HG03520 (cell line): ENCODE data around the gene PDCD7.

ENCODE experiments used
- ATAC-seq: cut with Tn5 transposase; IDR thresholded peaks from one replicate; pipeline ENCODE4 v1.9.1; 2021; ENCODE audit warnings: mild to moderate bottlenecking, moderate library complexity; ENCODE audit not compliant: unreplicated experiment

The PDCD7 gene

DNA sequence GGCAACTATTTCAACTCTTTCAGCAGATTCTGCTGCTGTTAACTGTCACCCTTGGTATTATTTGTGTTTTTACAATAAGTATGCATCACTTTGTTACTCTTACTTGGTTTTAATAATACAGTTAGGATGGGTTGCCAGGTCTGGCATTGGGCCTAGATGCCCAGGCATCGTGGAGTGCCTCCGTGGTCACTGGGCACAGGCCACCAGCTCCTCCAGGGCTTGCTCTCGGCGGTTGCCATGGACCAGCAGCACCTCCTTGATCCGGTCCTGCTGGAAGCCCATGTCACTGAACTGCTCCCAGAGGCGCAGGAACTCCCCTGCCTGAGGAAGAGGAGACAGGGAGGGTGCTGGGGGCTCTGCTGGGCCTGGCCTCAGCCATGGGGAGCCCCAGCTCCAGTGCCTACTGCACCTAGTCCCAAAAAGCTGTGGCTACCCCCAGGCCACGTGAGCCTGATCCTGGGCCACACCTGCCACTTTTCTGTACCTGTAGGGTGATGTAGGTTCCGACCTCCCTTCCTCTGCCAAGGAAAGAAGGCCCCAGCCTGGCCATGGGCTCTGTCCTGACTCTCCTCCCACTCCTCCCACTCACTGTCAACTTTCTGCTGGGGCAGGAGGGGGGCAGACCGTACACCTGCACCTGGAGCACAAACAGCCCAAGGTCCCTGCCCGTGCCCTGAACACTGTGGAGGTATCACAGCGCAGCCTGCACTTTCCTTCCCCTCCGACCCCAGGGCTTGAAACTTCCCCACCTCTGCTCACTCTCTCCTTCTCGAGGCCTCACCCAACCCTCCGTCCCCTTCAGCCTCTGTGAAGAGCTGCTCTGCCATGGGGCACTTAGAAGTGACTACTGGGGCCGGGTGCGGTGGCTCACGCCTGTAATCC, 40.5 kb downstream of the PDCD7 start:
- no peak for ATAC-seq

DNA sequence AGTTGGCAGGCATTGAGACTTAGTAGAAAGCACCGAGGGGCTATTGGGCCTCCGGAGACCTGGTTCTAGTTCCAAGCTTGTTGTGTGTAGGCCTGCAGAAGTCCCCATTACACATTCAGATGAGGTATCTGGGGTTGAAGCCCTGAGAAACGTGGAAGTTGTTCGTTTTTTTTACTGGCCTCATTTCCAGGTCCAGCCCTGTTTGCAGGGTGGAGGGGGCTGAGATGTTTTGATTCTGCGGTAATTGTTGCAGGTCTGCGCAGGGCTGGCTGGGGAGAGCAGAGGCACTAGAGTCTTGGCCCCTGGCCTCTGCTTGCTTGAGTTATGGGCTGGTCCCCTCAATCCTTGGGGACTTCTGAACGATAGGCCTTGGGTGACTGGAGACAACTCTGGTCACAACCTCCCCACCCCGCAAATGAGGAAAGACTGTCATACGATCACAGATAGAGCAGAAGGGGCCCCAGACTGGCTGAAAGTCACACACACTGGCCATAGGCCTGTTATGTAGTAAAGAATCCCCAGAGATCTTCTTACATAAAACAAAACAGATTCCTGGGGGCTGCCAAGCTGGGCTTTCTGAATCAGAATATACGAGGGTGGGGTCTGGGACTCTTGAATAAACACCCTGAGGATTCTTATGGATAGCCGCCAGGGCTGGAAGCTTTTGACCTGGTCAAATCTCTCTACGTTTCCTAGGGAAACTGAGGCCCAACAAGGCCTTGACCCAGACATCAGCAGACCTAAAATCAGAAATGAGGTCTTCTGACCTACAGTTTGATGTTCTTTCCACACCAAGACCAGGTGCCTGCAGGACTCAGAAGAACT, 41.5 kb downstream of the PDCD7 start:
- no peak for ATAC-seq

DNA sequence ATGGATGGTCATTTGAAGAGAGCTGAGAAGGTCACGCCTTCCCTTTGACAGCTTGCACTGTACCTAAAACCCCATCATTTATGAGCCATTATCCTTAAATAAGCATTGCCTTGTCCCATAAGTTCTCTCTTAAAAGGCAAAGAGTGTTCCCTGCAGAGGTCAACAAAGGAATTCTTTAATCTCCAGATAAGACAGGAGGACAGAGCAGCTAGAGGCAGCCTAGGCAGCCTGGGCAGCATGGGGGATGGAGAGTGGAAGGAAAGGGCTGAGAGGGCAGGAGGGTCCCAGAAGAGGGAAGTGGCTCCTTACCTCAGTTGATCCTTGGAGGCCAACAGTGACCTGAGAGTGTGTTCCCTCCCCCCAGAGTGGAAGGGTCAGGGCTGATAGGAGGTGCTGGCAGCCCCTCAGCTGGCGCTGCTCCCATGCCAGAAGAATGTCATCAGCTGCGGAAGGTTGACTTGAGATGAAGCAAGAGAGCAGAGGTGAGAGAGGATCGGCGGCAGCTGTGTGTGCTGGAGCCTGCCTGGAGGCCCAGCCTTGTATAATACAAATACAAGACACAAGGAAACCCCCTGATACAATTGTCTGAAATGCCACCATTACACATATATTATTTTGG, 44.3 kb downstream of the PDCD7 start:
- ATAC-seq: no peak

DNA sequence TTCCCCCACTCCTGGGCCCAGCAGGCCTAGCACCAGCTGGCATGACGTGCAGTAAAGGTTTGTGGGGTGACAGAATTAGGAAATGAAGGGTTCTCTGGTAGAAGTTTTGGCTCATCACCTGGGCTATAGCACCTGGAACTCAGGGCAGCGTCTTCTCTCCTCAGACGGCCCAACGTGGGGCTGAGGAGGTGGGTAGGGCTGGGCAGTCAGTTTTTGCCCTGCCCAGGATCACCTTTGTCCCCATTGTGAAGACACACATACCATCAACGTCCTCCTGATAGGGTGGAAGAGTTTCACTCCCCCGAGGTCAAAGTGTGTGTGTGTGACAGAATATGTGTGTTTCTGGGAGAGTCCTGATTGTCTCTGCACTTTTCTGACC, 45.0 kb downstream of the PDCD7 start:
- no peak for ATAC-seq

DNA sequence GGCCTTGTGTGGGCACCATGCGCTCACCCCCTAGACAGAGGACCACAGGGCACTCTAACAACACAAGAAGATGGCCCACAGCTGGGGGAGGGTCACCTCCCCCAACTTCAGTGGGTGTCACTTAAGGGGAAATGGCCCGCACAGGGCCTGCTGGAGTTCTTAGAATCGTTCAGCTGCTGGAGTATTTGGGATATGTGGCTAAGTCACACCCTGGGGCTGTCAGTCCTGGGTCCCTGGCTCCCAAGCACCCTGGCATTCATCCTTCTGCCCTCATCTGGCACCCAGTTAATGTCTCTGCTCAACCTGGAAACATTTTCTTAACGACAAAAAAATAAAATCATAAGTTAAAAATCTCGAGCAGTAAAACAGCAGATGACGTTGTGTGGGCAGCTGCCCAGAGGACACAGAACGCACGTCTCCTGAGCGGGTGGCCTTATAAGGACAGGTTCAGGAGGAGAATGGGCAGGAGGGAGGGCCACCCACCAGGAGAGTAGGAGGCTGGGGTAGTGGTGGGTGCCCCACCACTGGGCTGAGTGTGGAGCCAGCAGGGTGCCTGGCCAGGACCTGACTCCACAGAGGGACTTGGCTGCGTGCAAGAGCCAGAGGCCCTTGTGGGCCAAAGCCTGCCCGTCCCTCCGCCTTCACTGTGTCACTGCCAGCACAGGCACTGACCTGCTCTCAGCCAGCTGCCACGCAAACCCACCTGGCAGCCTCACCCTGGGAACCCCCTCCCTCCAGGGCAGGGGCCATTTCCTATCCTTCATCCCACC, 45.5 kb downstream of the PDCD7 start:
- ATAC-seq: no peak

DNA sequence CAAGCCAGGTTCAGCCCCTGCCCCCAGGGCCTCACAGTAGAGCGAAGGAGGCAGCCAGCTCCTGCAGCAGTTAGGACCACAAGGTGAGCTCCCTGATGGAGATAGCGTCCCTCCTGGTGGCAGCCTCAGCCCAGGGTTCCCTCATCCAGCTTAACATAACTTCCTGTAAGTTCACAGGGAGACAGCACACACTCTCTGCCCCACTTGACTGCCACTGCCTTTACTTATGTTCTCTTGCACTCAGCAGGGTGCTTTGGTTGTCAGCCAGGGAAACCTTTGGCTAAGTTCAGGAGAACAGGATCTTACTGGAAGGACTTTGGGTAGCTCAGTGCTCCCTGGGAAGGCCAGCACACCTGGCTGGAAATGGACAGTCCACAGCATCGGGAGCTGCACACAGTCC, 46.2 kb downstream of the PDCD7 start:
- ATAC-seq: no peak

DNA sequence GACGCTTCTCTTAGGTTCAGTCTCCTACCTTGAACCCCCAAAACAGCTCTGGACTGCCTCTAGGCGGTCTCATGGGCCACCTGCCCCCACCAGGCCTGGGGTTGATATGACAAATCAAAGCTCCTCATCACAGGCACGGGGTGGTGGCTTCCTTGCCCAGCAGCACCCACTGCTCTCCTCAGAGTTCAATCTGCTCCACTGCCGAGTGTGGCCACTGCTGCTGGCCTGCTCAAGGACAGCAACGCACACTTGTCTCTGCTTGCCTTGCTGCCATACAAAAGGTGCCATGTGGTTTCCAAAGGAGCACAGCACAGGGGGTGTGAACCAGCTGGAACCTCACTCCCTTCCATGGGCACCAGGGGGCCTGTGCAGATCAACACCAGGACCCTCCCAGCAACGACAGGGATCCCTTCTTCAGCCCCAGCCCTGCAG, 46.9 kb downstream of the PDCD7 start:
- no peak for ATAC-seq

DNA sequence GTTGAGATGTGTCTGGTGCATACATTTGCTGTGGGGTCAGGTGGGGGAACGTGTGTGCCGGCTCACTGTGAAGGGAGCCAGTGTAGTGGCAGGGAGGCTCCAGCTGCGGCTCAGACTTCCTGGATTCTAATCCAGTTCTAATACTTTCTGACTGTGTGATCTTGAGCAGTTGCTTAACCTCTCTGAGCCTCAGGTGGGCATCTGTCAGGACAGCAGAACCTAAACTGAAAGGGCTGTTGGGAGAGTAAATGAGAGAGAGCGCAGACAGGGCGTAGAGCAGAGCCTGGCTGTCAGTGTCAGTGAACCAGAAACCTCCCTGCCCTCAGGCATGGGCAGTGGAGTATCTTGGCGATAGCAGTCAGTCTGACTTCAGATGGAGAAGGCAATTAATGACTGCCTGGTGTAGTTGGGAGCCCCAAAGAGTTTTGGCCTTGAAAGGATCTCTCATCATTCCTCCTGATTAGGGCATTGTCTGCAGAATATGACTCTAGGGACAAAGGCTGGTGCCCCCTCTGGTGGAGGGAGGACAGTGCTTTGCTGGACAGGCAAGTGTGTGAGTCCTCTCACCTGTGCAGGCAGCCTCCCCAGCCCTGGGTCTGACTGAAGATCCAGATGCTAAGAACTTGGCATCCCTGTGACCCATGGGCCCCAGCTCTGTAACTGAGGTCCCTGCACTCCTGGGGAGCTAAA, 47.5 kb downstream of the PDCD7 start:
- ATAC-seq: no peak

DNA sequence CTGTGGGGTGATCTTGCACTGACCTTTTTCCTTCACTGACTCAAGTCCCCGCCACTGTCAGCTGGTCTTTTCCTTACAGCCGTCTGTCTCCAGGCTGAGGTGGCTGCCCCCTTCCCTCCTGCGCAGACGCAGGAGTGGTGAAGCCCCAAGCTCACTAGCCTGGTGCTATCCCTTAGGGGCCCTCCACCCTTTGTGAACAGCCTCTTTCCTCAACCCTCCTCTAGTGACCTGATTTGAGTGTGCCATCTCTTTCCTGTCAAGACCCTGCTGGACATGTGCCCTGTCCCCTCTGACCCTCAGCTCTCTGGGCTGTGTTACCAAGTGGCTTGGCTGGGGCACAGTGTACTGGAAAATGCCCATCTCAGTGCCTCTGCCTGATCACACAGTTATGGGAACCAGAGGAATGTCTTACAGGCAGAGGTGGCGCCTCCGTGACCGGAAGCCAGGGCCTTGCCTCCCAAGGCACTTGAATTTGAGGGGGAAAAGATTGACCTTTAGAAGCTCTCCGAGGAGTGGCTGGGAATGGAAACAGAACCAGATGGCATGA, 48.3 kb downstream of the PDCD7 start:
- no peak for ATAC-seq

DNA sequence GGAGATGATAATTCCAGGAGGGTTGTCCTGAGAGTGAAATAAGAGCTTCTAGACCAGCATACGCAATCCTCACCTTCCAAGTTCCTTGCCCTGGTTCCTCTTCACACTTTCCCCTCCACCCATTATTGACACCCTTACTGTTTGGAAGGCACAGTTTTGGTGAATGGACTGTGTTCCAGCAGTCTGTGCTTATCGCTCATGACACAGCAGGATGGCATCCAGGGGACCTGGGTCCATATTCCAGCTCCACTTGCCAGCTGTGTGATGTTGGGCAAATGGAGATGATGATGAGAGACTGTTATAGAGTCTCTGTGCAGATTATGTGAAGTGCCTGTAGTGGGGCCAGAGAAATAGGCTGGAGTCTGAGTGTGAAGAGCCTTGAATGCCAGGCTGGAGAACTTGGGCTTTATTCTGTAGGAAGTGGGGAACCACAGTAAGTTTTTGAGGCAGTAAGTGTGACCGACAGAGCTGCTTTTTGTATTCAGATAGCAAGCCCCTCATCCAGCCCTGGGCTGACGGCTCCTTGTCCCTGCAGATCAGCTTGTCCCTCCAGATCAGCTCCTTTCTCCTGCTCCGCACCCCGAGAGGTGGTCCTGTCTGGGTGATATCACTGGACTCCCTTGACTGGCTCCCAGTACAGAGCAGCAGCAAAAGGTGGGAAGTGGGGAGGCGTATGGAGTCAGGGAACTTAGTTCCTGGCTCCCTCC, 49.0 kb downstream of the PDCD7 start:
- ATAC-seq: no peak

DNA sequence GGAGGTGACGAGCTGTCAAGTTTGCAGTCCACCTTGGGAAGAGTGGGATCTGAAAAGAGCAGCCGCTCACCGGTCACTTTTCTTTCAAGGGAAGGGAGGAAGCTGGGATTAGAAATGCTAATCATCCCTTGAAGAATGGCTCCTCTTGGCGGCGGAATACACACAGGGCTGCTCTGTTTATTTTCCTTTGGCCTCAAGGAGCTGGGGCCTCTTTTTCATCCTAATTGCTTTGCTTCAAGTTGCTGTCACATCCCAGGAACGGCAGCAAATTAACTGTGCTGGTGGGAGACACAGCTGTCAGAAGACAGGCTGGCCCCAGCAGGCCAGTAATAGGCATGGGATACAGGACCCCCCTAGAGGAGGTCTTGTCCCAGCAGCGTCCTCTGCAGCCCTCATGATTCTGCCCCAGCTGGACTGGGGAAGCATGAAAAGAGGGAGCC, 50.3 kb downstream of the PDCD7 start:
- no peak for ATAC-seq

DNA sequence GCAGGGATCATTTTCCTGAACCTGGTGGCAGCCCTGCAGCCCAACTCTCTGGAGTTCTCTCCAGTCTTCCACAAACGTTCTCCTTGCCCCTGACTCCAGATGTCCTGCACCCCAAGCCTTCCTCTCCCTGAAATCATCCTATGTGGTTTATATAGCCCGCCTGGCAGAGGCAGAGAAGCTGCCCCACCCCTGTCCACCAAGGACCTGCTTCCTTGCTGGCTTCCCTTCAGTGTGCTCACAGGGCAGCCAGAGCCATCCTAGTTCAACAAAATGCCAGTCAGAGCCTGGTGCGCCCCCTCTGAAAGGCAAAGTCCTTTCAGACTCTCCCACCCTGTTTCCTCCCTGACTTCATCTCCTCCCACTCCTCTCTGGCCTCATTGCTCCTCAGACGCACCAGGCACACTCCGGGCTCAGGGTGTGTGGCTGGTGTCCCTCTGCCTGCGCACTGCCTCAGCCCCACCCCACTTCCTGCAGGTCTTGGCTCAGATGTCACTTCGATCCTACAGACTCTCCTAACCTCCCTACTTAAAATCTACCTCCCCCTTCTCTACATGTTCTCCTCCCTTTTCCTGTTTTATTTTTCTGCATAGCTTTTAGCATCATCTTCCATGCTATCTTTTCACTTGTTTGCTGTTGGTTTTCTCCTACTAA, 51.2 kb downstream of the PDCD7 start:
- ATAC-seq: no peak

DNA sequence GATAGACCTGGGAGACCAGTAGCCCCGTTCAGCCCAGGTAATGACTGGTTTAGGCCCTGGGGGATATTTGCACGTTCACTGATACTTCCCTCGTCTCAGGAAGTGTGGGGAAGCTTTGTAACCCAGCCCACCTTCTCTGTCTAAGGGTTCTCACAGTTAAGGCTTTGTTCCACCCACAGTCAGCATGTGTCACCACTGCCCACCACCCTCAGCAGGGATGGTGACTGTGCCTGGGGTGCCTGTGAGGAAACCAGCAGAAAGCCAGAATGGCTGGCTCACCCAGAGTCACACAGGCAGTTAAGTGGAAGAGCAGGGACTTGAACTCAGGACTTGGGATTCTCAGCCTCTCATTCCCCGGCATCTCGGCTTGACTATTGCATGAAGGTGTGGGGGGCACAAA, 51.9 kb downstream of the PDCD7 start:
- no peak for ATAC-seq

DNA sequence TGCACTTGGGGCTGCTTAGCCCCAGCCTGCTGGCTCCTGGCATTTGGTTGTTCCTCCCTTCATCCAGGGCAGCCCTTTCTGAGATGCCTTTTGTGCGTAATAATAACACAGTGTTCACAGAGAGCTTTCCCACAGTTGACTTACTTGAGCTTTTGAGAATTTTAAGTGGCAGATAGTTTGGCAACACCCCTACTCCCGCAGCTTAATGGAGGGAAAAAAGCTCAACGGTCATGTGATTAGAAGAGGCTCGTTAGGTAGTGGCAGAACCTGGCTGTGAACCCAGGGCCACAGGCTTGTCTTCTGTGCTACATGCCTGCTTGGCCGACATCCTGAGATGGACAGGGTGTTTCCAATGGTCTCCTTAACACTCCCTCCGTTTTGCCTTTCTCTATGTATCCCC, 52.3 kb downstream of the PDCD7 start:
- no peak for ATAC-seq

DNA sequence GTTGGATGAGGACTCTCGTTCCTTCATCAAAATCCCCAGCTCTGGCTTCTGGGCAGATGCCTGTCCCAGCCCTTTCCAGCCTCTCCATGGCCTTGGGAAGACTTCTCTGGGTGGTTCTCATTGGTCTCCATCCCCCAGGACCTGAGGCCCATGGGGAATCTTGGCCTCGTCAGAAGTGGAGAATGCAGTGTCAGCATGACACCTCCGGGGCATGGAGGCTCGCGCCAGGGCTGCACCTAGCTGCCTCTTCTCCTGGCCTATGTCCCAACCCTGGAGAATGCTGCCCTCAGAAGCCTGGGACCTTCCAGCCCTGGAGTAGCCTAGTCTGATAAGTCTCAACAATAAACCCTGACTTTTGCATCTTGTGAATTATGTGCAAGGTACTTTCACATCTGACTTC, 54.0 kb downstream of the PDCD7 start:
- no peak for ATAC-seq

DNA sequence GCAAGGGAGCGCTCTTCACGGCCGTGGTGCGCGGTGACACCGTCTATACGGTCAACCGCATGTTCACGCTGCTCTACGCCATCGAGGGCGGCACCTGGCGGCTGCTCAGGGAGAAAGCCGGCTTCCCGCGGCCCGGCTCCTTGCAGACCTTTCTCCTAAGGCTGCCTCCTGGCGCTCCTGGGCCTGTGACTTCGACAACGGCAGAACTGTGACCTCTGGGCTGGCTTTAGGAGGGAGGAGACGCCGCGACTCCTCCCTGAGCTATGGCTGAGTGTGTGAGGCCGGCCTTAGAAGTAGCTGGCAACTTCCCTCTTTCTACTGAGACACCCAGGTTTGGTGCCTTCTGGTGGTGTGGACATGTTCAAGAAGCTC, 55.6 kb downstream of the PDCD7 start:
- no peak for ATAC-seq

DNA sequence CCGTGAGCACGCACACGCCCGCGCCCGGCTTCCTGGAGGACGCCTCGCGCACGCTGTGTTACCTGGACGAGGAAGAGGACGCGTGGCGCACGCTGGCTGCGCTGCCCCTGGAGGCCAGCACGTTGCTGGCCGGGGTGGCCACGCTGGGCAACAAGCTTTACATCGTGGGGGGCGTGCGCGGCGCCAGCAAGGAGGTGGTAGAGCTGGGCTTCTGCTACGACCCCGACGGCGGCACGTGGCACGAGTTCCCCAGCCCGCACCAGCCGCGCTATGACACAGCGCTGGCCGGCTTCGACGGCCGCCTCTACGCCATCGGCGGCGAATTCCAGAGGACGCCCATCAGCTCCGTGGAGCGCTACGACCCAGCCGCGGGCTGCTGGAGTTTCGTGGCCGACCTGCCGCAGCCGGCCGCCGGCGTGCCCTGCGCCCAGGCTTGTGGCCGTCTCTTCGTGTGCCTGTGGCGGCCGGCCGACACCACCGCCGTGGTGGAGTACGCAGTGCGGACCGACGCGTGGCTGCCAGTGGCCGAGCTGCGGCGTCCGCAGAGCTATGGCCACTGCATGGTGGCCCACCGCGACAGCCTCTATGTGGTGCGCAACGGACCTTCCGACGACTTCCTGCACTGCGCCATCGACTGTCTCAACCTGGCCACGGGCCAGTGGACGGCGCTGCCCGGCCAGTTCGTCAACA, 56.2 kb downstream of the PDCD7 start:
- ATAC-seq: no peak
